ENCODE results near the gene ATL1.
A peak's percentile ranks its signal among the peaks of the same experiment; 100 is the strongest.

ATL1 gene

DNA sequence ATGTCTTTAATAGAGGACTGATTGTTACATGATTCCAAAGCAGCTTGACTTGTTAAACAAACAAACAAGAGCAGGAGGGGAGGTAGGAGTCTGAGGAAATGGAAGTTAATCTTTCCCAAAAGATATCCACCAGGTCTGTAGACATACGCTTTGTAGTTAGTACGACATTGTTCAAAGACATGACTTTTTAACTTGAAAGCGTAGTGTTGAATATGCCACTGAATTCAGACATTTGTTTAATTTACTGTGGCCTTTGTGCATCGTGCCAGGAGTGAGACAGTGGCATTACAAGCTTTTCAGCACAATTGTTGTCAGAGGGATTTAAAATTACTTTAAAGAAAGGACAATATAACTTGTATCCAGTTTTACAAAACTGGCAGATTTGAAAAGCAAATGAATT, 55.1 kb downstream of the ATL1 start:
- H4K20me1 ChIP-seq (ENCODE audit: insufficient read depth), result no peaks in the 10 kb centered on the region
- no peaks in the 10 kb centered on the region for H3K27me3 ChIP-seq (ENCODE audit: insufficient read depth, low read depth)
- no peaks in the 10 kb centered on the region for H3K79me2 ChIP-seq (ENCODE audit: insufficient read depth, low read depth)
- H3K9ac ChIP-seq, result no peak overlapping the region
- H3K27ac ChIP-seq, result no peak overlapping the region
- no peak overlapping the region for H3K4me3 ChIP-seq (IDR thresholded peaks at IDR 0.05; ENCODE audit: insufficient read depth, low read depth, low read length)
- no peak overlapping the region for H2AFZ ChIP-seq (ENCODE audit: low read depth)
- TF ChIP-seq, protein P1, sequence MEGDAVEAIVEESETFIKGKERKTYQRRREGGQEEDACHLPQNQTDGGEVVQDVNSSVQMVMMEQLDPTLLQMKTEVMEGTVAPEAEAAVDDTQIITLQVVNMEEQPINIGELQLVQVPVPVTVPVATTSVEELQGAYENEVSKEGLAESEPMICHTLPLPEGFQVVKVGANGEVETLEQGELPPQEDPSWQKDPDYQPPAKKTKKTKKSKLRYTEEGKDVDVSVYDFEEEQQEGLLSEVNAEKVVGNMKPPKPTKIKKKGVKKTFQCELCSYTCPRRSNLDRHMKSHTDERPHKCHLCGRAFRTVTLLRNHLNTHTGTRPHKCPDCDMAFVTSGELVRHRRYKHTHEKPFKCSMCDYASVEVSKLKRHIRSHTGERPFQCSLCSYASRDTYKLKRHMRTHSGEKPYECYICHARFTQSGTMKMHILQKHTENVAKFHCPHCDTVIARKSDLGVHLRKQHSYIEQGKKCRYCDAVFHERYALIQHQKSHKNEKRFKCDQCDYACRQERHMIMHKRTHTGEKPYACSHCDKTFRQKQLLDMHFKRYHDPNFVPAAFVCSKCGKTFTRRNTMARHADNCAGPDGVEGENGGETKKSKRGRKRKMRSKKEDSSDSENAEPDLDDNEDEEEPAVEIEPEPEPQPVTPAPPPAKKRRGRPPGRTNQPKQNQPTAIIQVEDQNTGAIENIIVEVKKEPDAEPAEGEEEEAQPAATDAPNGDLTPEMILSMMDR (conservative IDR thresholded peaks at IDR 0.05; ENCODE audit: low read depth, low read length), result no peak
- no peaks in the 10 kb centered on the region for H3K4me1 ChIP-seq (ENCODE audit: low read depth, poor library complexity, severe bottlenecking)
- no peaks in the 10 kb centered on the region for H3K36me3 ChIP-seq (ENCODE audit: insufficient read depth)
- H3K4me2 ChIP-seq, result no peak overlapping the region

DNA sequence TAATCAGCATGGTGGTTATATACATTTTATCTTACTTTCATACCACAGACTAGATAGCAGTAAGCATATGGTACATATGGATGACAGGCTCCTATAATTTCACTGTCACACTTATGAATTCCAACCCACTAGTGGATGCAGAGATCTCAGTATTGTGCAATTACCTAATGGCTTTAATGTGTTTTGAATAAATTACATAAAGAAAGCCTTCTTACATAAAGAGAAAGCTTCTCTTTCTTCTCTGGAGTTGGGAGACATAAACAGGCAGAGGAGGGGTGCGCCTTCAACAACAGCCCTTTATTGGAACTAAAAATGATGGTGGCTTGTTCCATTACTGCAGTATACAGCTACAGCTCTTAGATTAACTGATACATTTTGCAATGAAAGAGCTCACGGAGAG, 55.6 kb downstream of the ATL1 start:
- H3K36me3 ChIP-seq (ENCODE audit: insufficient read depth), result no peaks in the 10 kb centered on the region
- no peak overlapping the region for H3K4me2 ChIP-seq
- no peaks in the 10 kb centered on the region for H3K79me2 ChIP-seq (ENCODE audit: insufficient read depth, low read depth)
- no peak overlapping the region for H3K27ac ChIP-seq
- H3K4me3 ChIP-seq (IDR thresholded peaks at IDR 0.05; ENCODE audit: insufficient read depth, low read depth, low read length), result no peak overlapping the region
- TF ChIP-seq, protein P1 (conservative IDR thresholded peaks at IDR 0.05; ENCODE audit: low read depth, low read length), result no peak
- no peak overlapping the region for H2AFZ ChIP-seq (ENCODE audit: low read depth)
- no peaks in the 10 kb centered on the region for H4K20me1 ChIP-seq (ENCODE audit: insufficient read depth)
- no peak overlapping the region for H3K9ac ChIP-seq
- no peaks in the 10 kb centered on the region for H3K4me1 ChIP-seq (ENCODE audit: low read depth, poor library complexity, severe bottlenecking)
- H3K27me3 ChIP-seq (ENCODE audit: insufficient read depth, low read depth), result no peaks in the 10 kb centered on the region

DNA sequence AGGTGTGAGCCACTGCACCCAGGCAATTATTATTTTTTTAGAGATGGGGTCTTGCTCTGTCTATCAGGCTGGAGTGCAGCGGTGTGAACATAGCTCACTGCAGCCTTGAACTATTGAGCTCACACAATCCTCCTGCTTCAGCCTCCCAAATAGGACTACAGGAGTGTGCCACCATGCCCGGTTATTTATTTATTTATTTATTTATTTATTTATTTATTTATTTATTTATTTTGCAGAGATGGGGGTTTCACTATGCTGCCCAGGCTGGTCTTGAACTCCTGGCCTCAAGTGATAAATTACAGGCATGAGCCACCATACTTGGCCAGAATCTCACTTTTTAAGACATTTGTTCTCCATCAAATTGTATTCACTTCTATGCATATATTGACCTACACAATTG, 56.3 kb downstream of the ATL1 start:
- Histone ChIP-seq H3K9ac (no peak overlapping the region), H3K27ac (no peak overlapping the region)

DNA sequence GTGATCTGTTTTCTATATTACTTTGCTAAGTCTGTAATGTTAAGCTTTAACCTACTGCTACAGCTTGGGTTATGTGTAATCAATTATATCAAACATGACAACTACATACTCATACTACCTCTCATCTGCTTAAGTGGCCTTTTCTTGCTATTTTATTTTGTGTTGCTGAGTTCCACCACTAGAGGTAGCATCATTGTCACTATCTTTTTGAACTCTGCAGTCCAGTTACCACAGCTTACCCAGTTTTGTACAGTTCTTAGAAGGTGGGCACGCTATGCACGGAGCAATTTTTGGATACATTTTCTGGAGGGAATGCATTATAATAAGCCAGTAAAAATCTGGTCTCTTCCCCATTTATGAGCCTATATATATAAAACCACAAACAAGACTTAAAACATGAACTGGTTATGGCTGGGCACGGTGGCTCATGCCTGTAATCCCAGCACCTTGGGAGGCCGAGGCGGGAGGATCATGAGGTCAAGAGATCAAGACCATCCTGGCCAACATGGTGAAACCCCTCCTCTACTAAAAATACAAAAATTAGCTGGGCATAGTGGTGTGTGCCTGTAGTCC, 59.7 kb downstream of the ATL1 start:
- Histone ChIP-seq H2AFZ (ENCODE audit: low read depth) (no peak overlapping the region), H4K20me1 (ENCODE audit: insufficient read depth) (no peaks in the 10 kb centered on the region), H3K4me1 (ENCODE audit: low read depth, poor library complexity, severe bottlenecking) (peaks cover 5% of the 10 kb centered on the region)

More for the DNA sequence above, 56.3 kb downstream of the ATL1 start:
- H4K20me1 ChIP-seq (ENCODE audit: insufficient read depth), result no peaks in the 10 kb centered on the region
- no peak overlapping the region for H3K4me3 ChIP-seq (IDR thresholded peaks at IDR 0.05; ENCODE audit: insufficient read depth, low read depth, low read length)
- no peaks in the 10 kb centered on the region for H3K4me1 ChIP-seq (ENCODE audit: low read depth, poor library complexity, severe bottlenecking)
- H3K4me2 ChIP-seq, result no peak overlapping the region
- H3K27me3 ChIP-seq (ENCODE audit: insufficient read depth, low read depth), result no peaks in the 10 kb centered on the region
- no peaks in the 10 kb centered on the region for H3K36me3 ChIP-seq (ENCODE audit: insufficient read depth)
- H3K79me2 ChIP-seq (ENCODE audit: insufficient read depth, low read depth), result no peaks in the 10 kb centered on the region
- TF ChIP-seq, protein P1 (conservative IDR thresholded peaks at IDR 0.05; ENCODE audit: low read depth, low read length), result no peak
- H2AFZ ChIP-seq (ENCODE audit: low read depth), result no peak overlapping the region

More for the DNA sequence above, 59.7 kb downstream of the ATL1 start:
- Histone ChIP-seq H3K4me3 (IDR thresholded peaks at IDR 0.05; ENCODE audit: insufficient read depth, low read depth, low read length) (no peak overlapping the region), H3K36me3 (ENCODE audit: insufficient read depth) (no peaks in the 10 kb centered on the region), H3K9ac (no peak overlapping the region), H3K79me2 (ENCODE audit: insufficient read depth, low read depth) (no peaks in the 10 kb centered on the region), H3K27ac (no peak overlapping the region), H3K27me3 (ENCODE audit: insufficient read depth, low read depth) (no peaks in the 10 kb centered on the region), H3K4me2 (no peak overlapping the region)
- TF ChIP-seq, protein P1 (conservative IDR thresholded peaks at IDR 0.05; ENCODE audit: low read depth, low read length), result peak; percentile 56
